Trophoblast cell (in vitro differentiated cells and primary cell): ENCODE results near the gene ZNF33B.

ENCODE experiments used
- DNase-seq, 2 donors: peaks; one replicate each; pipeline ENCODE4 v3.0.0-alpha.2; 2016
- H2AFZ ChIP-seq: 2 replicates; pipeline ENCODE4 v1.6.1; 2013; ENCODE audit warnings: low read length, moderate library complexity, mild to moderate bottlenecking; ENCODE audit not compliant: insufficient read depth, poor library complexity
- H2AK5ac ChIP-seq: 2 replicates; pipeline ENCODE4 v1.6.1; 2013; ENCODE audit warnings: mild to moderate bottlenecking, low read length
- H2BK120ac ChIP-seq: 2 replicates; pipeline ENCODE4 v1.6.1; 2013; ENCODE audit warnings: low read length, mild to moderate bottlenecking, moderate library complexity; ENCODE audit not compliant: insufficient read depth, poor library complexity
- H2BK12ac ChIP-seq: 2 replicates; pipeline ENCODE4 v1.6.1; 2013; ENCODE audit warnings: mild to moderate bottlenecking, low read length, moderate library complexity
- H2BK5ac ChIP-seq: 2 replicates; pipeline ENCODE4 v1.6.1; 2013; ENCODE audit warnings: low read length, low read depth, moderate library complexity, mild to moderate bottlenecking; ENCODE audit not compliant: poor library complexity
- H3K14ac ChIP-seq: 2 replicates; pipeline ENCODE4 v1.6.1; 2013; ENCODE audit warnings: mild to moderate bottlenecking, low read length
- H3K18ac ChIP-seq: 2 replicates; pipeline ENCODE4 v1.6.1; 2013; ENCODE audit warnings: mild to moderate bottlenecking, low read length
- H3K23ac ChIP-seq: 2 replicates; pipeline ENCODE4 v1.6.1; 2013; ENCODE audit warnings: low read length
- H3K27ac ChIP-seq: 2 replicates; pipeline ENCODE4 v1.5.1; 2013; ENCODE audit warnings: low read depth, mild to moderate bottlenecking, inconsistent platforms, low read length, moderate library complexity
- H3K27me3 ChIP-seq: 2 replicates; pipeline ENCODE4 v1.6.1; 2013; ENCODE audit warnings: inconsistent platforms, mild to moderate bottlenecking, low read length, moderate library complexity; ENCODE audit not compliant: insufficient read depth
- H3K36me3 ChIP-seq, 2 experiments: 1 replicate in 1 of 2; 2 replicates in 1 of 2; pipeline ENCODE4 v1.6.1; 2013; ENCODE audit warnings: low read length in 2 of 2, mild to moderate bottlenecking in 2 of 2, moderate library complexity in 1 of 2; ENCODE audit not compliant: insufficient read depth in 2 of 2, control insufficient read depth in 1 of 2
- H3K4ac ChIP-seq: 2 replicates; pipeline ENCODE4 v1.6.1; 2013; ENCODE audit warnings: low read depth, mild to moderate bottlenecking, low read length, moderate library complexity
- H3K4me1 ChIP-seq, 2 experiments: 1 replicate in 1 of 2; 2 replicates in 1 of 2; pipeline ENCODE4 v1.6.1; 2013; ENCODE audit warnings: low read length in 2 of 2, mild to moderate bottlenecking in 2 of 2, moderate library complexity in 1 of 2; ENCODE audit not compliant: insufficient read depth in 2 of 2, control insufficient read depth in 1 of 2
- H3K4me2 ChIP-seq: 2 replicates; pipeline ENCODE4 v1.6.1; 2013; ENCODE audit warnings: inconsistent platforms, mild to moderate bottlenecking, low read length, moderate library complexity
- H3K4me3 ChIP-seq: 2 replicates; pipeline ENCODE4 v1.5.1; 2013; ENCODE audit warnings: mild to moderate bottlenecking, low read depth, low read length, inconsistent platforms
- H3K79me1 ChIP-seq: one replicate; pipeline ENCODE4 v1.6.1; 2013; ENCODE audit warnings: low read length
- H3K79me2 ChIP-seq: 2 replicates; pipeline ENCODE4 v1.6.1; 2013; ENCODE audit warnings: low read length, mild to moderate bottlenecking; ENCODE audit not compliant: control insufficient read depth, insufficient read depth, poor library complexity
- H3K9ac ChIP-seq: 2 replicates; pipeline ENCODE4 v1.6.1; 2013; ENCODE audit warnings: mild to moderate bottlenecking, low read length
- H3K9me3 ChIP-seq: 2 replicates; pipeline ENCODE4 v1.6.1; 2013; ENCODE audit warnings: low read depth, mild to moderate bottlenecking, control low read depth, inconsistent platforms, low read length; ENCODE audit not compliant: insufficient read depth
- H4K12ac ChIP-seq: 2 replicates; pipeline ENCODE4 v1.6.1; 2013; ENCODE audit warnings: low read depth, mild to moderate bottlenecking, low read length, moderate library complexity
- H4K8ac ChIP-seq: 2 replicates; pipeline ENCODE4 v1.6.1; 2013; ENCODE audit warnings: low read depth, mild to moderate bottlenecking, low read length, moderate library complexity
- H4K91ac ChIP-seq: one replicate; pipeline ENCODE4 v1.6.1; 2013; ENCODE audit warnings: low read depth, mild to moderate bottlenecking, low read length, moderate library complexity
- WGBS: extraction: QIAGEN DNeasy Blood & Tissue Kit; methylation state at CpG from one replicate; pipeline ENCODE4 v1.1.7; 2013; ENCODE audit warnings: missing lambda C conversion rate; ENCODE audit not compliant: insufficient read length, insufficient coverage; ENCODE audit errors: extremely low coverage; 5-methylcytosine and 5-hydroxymethylcytosine counted together

ZNF33B gene

DNA sequence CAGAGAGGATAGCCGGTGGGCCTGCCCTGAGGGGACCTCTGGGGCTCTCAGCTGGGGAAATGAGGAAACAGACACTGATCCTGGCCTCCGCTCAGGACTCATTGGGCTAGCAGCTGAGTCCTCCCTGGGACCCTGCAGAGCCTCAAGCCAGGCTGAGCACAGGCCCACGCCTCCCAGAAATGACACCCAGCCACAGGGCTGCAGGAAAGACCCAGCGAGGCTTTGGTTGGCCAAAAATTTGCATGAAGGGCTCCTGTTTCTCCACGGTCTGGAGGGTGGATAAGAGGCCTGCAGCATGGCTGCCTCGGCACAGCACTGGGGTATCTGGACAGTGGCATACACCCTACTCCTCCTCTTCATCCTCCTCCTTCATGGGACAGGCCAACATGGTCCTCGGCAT, 60.4 kb downstream of the ZNF33B start:
- H3K18ac ChIP-seq: no peak overlapping the region
- no peak overlapping the region for H3K4me2 ChIP-seq
- no peak overlapping the region for H3K4me3 ChIP-seq
- H3K79me1 ChIP-seq: no peaks in the 10 kb centered on the region
- no peak overlapping the region for H4K12ac ChIP-seq
- H3K14ac ChIP-seq: no peak overlapping the region
- H3K23ac ChIP-seq: no peak overlapping the region
- DNase-seq: no peak
- no peaks in the 10 kb centered on the region for H3K79me2 ChIP-seq
- no CpG with 5 or more reads among the region's 7 CpGs for WGBS
- no peak overlapping the region for H3K27ac ChIP-seq
- no peak overlapping the region for H2BK5ac ChIP-seq
- no peak overlapping the region for H2AFZ ChIP-seq
- no peaks in the 10 kb centered on the region for H3K4me1 ChIP-seq
- no peak overlapping the region for H3K9ac ChIP-seq
- H4K91ac ChIP-seq: no peak overlapping the region
- no peak overlapping the region for H2AK5ac ChIP-seq
- H2BK120ac ChIP-seq: no peak overlapping the region
- H3K9me3 ChIP-seq: peaks cover 15% of the 10 kb centered on the region
- H3K4ac ChIP-seq: no peak overlapping the region
- H2BK12ac ChIP-seq: no peak overlapping the region
- H3K27me3 ChIP-seq: no peaks in the 10 kb centered on the region
- no peak overlapping the region for H4K8ac ChIP-seq
- H3K36me3 ChIP-seq: peaks cover 0 to 2% of the 10 kb centered on the region in 2 experiments

DNA sequence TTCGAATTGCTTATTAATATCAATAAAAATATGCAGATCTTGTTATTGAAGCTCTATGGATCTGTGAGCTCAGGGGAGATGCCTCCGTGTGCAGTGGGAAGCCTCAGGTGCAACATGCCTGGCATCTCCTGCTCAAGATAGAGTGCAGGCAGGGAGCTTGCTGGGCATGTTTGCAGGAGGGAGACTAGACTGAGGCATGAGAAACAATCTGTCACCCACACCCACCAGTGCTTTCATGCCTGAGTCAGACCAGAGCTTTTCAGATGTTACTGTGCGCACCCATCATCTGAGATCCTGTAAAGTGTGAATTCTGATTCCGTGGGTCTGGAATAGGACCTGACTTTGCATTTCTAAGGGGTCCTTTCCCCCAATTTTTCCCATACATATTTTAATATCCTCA, 62.0 kb downstream of the ZNF33B start:
- no peak overlapping the region for H4K91ac ChIP-seq
- H3K9ac ChIP-seq: no peak overlapping the region
- no peak overlapping the region for H3K4me2 ChIP-seq
- peaks cover 15% of the 10 kb centered on the region for H3K9me3 ChIP-seq
- no peak overlapping the region for H3K27ac ChIP-seq
- H3K4me1 ChIP-seq: no peaks in the 10 kb centered on the region
- H3K23ac ChIP-seq: no peak overlapping the region
- H3K18ac ChIP-seq: no peak overlapping the region
- no peak overlapping the region for H2BK12ac ChIP-seq
- H2BK5ac ChIP-seq: no peak overlapping the region
- no peak overlapping the region for H2AK5ac ChIP-seq
- H4K8ac ChIP-seq: no peak overlapping the region
- no peak for DNase-seq
- H3K79me1 ChIP-seq: no peaks in the 10 kb centered on the region
- H4K12ac ChIP-seq: no peak overlapping the region
- H3K14ac ChIP-seq: no peak overlapping the region
- H3K4ac ChIP-seq: no peak overlapping the region
- H3K36me3 ChIP-seq: no peaks in the 10 kb centered on the region
- no CpG with 5 or more reads among the region's 4 CpGs for WGBS
- H3K4me3 ChIP-seq: no peak overlapping the region
- H2BK120ac ChIP-seq: no peak overlapping the region
- H3K79me2 ChIP-seq: no peaks in the 10 kb centered on the region
- H2AFZ ChIP-seq: no peak overlapping the region
- H3K27me3 ChIP-seq: no peaks in the 10 kb centered on the region

- H3K79me1 ChIP-seq: no peaks in the 10 kb centered on the region
Observed at GRCh38 chr10:42574336-42574735, 64.0 kb downstream of the ZNF33B start.

GRCh38 chr10:42556931-42557330, 81.4 kb downstream of the ZNF33B start:
- Histone ChIP-seq H3K14ac (no peak overlapping the region), H3K23ac (no peak overlapping the region), H3K4me1 (peaks cover 2% of the 10 kb centered on the region in 2 experiments), H2BK120ac (no peak overlapping the region), H3K9ac (no peak overlapping the region), H2BK12ac (no peak overlapping the region), H3K4ac (no peak overlapping the region), H3K27me3 (no peaks in the 10 kb centered on the region), H3K4me2 (no peak overlapping the region), H3K18ac (no peak overlapping the region), H2AK5ac (no peak overlapping the region), H3K9me3 (peaks cover 9% of the 10 kb centered on the region), H3K4me3 (no peak overlapping the region), H3K36me3 (no peaks in the 10 kb centered on the region), H4K91ac (no peak overlapping the region), H4K8ac (no peak overlapping the region), H3K79me2 (no peaks in the 10 kb centered on the region), H3K27ac (no peak overlapping the region), H3K79me1 (no peaks in the 10 kb centered on the region), H4K12ac (no peak overlapping the region), H2BK5ac (no peak overlapping the region), H2AFZ (no peak overlapping the region)
- no CpG with 5 or more reads among the region's 5 CpGs for WGBS
- DNase-seq: no peak

More at GRCh38 chr10:42574336-42574735, 64.0 kb downstream of the ZNF33B start:
- H3K36me3 ChIP-seq: no peaks in the 10 kb centered on the region
- no peak overlapping the region for H3K4me2 ChIP-seq
- no peak overlapping the region for H3K14ac ChIP-seq
- no peak overlapping the region for H3K4me3 ChIP-seq
- DNase-seq: no peak
- peaks cover 21% of the 10 kb centered on the region for H3K9me3 ChIP-seq
- no peak overlapping the region for H2BK120ac ChIP-seq
- H2AFZ ChIP-seq: no peak overlapping the region
- no peaks in the 10 kb centered on the region for H3K4me1 ChIP-seq
- H2BK5ac ChIP-seq: no peak overlapping the region
- H3K9ac ChIP-seq: no peak overlapping the region
- no peak overlapping the region for H3K23ac ChIP-seq
- no CpG with 5 or more reads among the region's 5 CpGs for WGBS
- no peak overlapping the region for H3K18ac ChIP-seq
- no peak overlapping the region for H2BK12ac ChIP-seq
- H4K12ac ChIP-seq: no peak overlapping the region
- H3K27me3 ChIP-seq: no peaks in the 10 kb centered on the region
- no peak overlapping the region for H3K27ac ChIP-seq
- H3K4ac ChIP-seq: no peak overlapping the region
- H3K79me2 ChIP-seq: no peaks in the 10 kb centered on the region
- no peak overlapping the region for H4K8ac ChIP-seq
- H2AK5ac ChIP-seq: no peak overlapping the region
- no peak overlapping the region for H4K91ac ChIP-seq
